Lung (tissue), 12 donors: Measurements from ENCODE around the gene FRYL. TPM values are rescaled to one million over a fixed set of nuclear protein-coding genes. Genes with fewer than 3 reads are reported as not detected.
A peak's percentile ranks its signal among the peaks of the same experiment; 100 is the strongest.
"Not testable (repeated sequence)": the region's sequence is repeated elsewhere in the genome, so short reads cannot be mapped to it uniquely, and the experiment has no call there.

Experiments
- ATAC-seq: fragments of 200-7000 bp; cut with Tn5 transposase; one replicate; pipeline ENCODE4 v1.9.1; 2020; ENCODE audit warnings: moderate number of reproducible peaks; ENCODE audit not compliant: insufficient read depth, low FRiP score
- DNase-seq, 3 donors: peaks; one replicate each; pipeline ENCODE4 v3.0.0-alpha.2; 2013 to 2017
- H3K27ac ChIP-seq, 2 donors: one replicate each; pipeline ENCODE4 v1.5.1; 2013; ENCODE audit warnings: mild to moderate bottlenecking in 2 of 2, moderate library complexity in 2 of 2, control low read depth in 1 of 2, inconsistent platforms in 1 of 2, low read depth in 1 of 2, low read length in 1 of 2
- H3K27me3 ChIP-seq, 3 donors: one replicate each; pipeline ENCODE4 v1.5.1; 2013; ENCODE audit warnings: low read length in 2 of 3; ENCODE audit not compliant: control insufficient read depth in 3 of 3, insufficient read depth in 3 of 3
- H3K36me3 ChIP-seq, 4 donors: one replicate each; pipeline ENCODE4 v1.5.1; 2013; ENCODE audit warnings: low read length in 4 of 4, mild to moderate bottlenecking in 1 of 4, moderate library complexity in 1 of 4; ENCODE audit not compliant: control insufficient read depth in 4 of 4, insufficient read depth in 4 of 4
- H3K4me1 ChIP-seq, 5 donors: one replicate each; pipeline ENCODE4 v1.5.1; 2013; ENCODE audit warnings: low read length in 5 of 5, mild to moderate bottlenecking in 2 of 5, moderate library complexity in 1 of 5; ENCODE audit not compliant: control insufficient read depth in 5 of 5, insufficient read depth in 5 of 5
- H3K4me3 ChIP-seq: one replicate; pipeline ENCODE4 v1.5.1; 2013; ENCODE audit warnings: mild to moderate bottlenecking, control low read depth, moderate library complexity
- H3K9ac ChIP-seq, 2 donors: one replicate each; pipeline ENCODE4 v1.5.1; 2013; ENCODE audit warnings: low read length in 2 of 2, control low read depth in 1 of 2; ENCODE audit not compliant: insufficient read depth in 1 of 2
- H3K9me3 ChIP-seq, 4 donors: one replicate each; pipeline ENCODE4 v1.5.1; 2013; ENCODE audit warnings: low read length in 3 of 4, mild to moderate bottlenecking in 1 of 4, moderate library complexity in 1 of 4; ENCODE audit not compliant: control insufficient read depth in 4 of 4, insufficient read depth in 3 of 4
- CTCF ChIP-seq: IDR thresholded peaks from 2 replicates; pipeline ENCODE4 v1.5.1; 2012; ENCODE audit warnings: mild to moderate bottlenecking; ENCODE audit errors: control extremely low read depth, extremely low read depth
- WGBS, 2 donors: extraction: QIAGEN DNeasy Blood & Tissue Kit; methylation state at CpG; one replicate each; pipeline ENCODE4 v1.1.7; 2013; 5-methylcytosine and 5-hydroxymethylcytosine counted together
- polyA plus RNA-seq, 2 donors: library from polyadenylated mRNA; stranded (reverse); fragments of 200-250 nt; gene quantifications; one replicate each; pipeline ENCODE4 v1.2.1, GENCODE V29; 2013
- total RNA-seq, 2 donors: library from RNA; depleted of rRNA in 1 of 2; stranded (reverse); fragments of >200 nt in 1 of 2; gene quantifications; one replicate each; pipeline ENCODE4 v1.2.1, GENCODE V29; 2014 to 2021
- donor health status: control.
- donor health status: control.
- donor health status: Bipolar disorder and iron deficiency.
- donor health status: healthy.
- donor health status: DM: yes; HTN: yes; CAD: no.

Gene FRYL
- total and polyA plus RNA-seq, 4 donors: 12.6 to 188 (median 31.7) TPM

GRCh38 chr4:48704091-48704802 is 75.8 kb downstream of the FRYL start:
- DNase-seq: no peak
- H3K4me3 ChIP-seq: no peak overlapping the region
- peaks cover 0 to 10% (median 1%) of the 10 kb centered on the region in 5 donors for H3K4me1 ChIP-seq
- 94 to 95% methylated on average over 4 of the region's 4 CpGs for WGBS, 2 donors
- TF ChIP-seq CTCF: no peak
- no peak for ATAC-seq
- no peaks in the 10 kb centered on the region for H3K9me3 ChIP-seq
- peaks cover 1 to 4% (median 3%) of the 10 kb centered on the region in 4 donors for H3K36me3 ChIP-seq
- no peak overlapping the region for H3K27ac ChIP-seq
- H3K27me3 ChIP-seq: no peaks in the 10 kb centered on the region
- no peak overlapping the region for H3K9ac ChIP-seq

GRCh38 chr4:48699475-48699874 is 80.6 kb downstream of the FRYL start:
- no peak overlapping the region for H3K9ac ChIP-seq
- no peak overlapping the region for H3K4me3 ChIP-seq
- ATAC-seq (no peak), DNase-seq (peak in 2 of 3 donors; percentile 20 to 41)
- no peaks in the 10 kb centered on the region for H3K9me3 ChIP-seq
- no peaks in the 10 kb centered on the region for H3K36me3 ChIP-seq
- 51 to 70% methylated on average over 1 of the region's 1 CpG for WGBS, 2 donors
- H3K4me1 ChIP-seq: peaks cover 3 to 20% (median 8%) of the 10 kb centered on the region in 5 donors
- H3K27ac ChIP-seq: no peak overlapping the region
- no peaks in the 10 kb centered on the region for H3K27me3 ChIP-seq
- no peak for TF ChIP-seq CTCF

DNA sequence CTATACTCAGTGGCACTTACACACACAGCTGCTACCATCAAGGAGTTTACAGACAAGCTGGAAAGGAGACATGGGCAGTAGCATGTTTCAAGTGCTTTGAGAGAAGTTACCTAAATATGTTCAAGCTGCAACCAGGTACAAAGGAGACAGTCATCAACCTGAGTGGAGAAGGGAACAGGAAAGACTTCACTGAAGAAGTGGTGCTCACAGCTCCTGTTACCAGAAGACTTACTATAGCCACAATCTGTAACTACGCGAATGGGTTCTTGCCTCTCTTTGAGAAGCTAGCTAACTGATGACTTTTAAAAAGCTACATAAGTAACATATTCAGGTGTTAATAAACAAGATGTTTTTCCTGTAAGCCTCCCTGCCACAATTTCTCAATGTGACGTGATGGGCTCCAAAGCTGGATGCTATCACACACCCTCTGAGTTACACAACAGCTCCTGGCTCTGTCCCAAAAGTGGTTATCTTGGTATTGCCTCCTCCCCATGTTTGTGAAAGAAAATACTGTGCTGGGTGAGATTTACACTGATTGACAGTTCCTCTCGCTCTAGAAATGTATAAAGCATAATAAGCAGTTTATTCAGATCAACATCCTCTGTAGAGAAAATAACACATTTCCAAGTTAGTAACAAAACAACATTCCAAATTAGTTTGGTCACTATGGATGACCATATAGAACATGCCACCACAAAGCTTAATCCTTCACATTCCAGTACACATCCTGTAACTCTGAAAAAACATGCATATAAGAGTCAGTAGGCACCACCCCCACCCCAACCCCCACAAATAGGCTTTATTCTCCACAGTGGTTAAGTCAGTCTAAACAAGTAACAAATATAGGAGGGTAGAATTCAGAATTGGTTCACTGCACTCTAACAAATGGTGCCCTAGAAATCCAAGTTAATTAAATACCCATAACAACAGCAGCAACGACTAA is 81.8 kb downstream of the FRYL start:
- H3K4me1 ChIP-seq: peaks cover 4 to 21% (median 8%) of the 10 kb centered on the region in 5 donors
- no peak for TF ChIP-seq CTCF
- 51% methylated on average over 5 of the region's 5 CpGs for WGBS, 2 donors
- no peaks in the 10 kb centered on the region for H3K27me3 ChIP-seq
- DNase-seq (peak; percentile 76 to 90 (median 89)), ATAC-seq (peak; percentile 83)
- H3K36me3 ChIP-seq: no peaks in the 10 kb centered on the region
- no peak overlapping the region for H3K4me3 ChIP-seq
- H3K9ac ChIP-seq: no peak overlapping the region
- H3K27ac ChIP-seq: no peak overlapping the region
- no peaks in the 10 kb centered on the region for H3K9me3 ChIP-seq

DNA sequence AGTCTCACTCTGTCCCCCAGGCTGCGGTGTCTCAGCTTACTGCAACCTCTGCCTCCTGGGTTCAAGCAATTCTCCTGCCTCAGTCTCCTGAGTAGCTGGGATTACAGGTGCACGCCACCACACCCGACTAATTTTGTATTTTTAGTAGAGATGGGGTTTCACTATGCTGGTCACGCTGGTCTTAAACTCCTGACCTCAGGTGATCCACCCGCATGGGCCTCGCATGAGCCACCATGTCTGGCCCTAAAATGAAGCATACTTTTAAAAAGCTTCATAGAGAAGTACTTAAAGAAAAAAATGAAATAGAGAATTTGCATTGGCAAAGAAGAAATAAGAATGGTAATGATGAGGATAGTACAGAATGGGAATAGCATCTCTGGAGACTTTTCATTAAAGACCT is 82.6 kb downstream of the FRYL start:
- not testable (repeated sequence) for H3K27ac ChIP-seq, DNase-seq

More for the DNA sequence above, 82.6 kb downstream of the FRYL start:
- not testable (repeated sequence) for H3K4me3 ChIP-seq, H3K9me3 ChIP-seq, H3K27me3 ChIP-seq, ATAC-seq, H3K36me3 ChIP-seq, H3K9ac ChIP-seq
- WGBS, 2 donors: 96 to 99% methylated on average over 6 of the region's 6 CpGs
- H3K4me1 ChIP-seq: peaks cover 3 to 19% (median 8%) of the 10 kb centered on the region in 5 donors
